HEK293T (cell line): Measurements from ENCODE around the gene DSCAM.

Source experiments
- CTCF ChIA-PET: fragments of 350-600 bp; formaldehyde crosslinking; extraction: SDS; loops from one replicate; lab custom pipeline; 2021; ENCODE audit warnings: antibody characterized with exemption, inconsistent platforms; lab: Yijun Ruan, JAX
- POLR2A ChIA-PET: fragments of 350-600 bp; formaldehyde crosslinking; extraction: SDS; loops from one replicate; lab custom pipeline; 2020; ENCODE audit warnings: antibody characterized with exemption, inconsistent platforms; lab: Yijun Ruan, JAX
- DNase-seq: peaks from one replicate; pipeline ENCODE4 v3.0.0; 2012; ENCODE audit warnings: mixed read lengths; ENCODE audit errors: extremely low spot score
- ARNT ChIP-seq: fragments of 450-650 bp; IDR thresholded peaks from 2 replicates; pipeline ENCODE4 v1.6.1; 2017; ENCODE audit warnings: mild to moderate bottlenecking
- BHLHE40 ChIP-seq: fragments of 450-650 bp; IDR thresholded peaks from 2 replicates; pipeline ENCODE4 v1.6.1; 2016; ENCODE audit warnings: mild to moderate bottlenecking, moderate library complexity, borderline replicate concordance
- CTBP1 ChIP-seq: fragments of 450-650 bp; IDR thresholded peaks from 2 replicates; pipeline ENCODE4 v1.6.1; 2016; ENCODE audit warnings: borderline replicate concordance
- ELF4 ChIP-seq: fragments of 450-650 bp; IDR thresholded peaks from 2 replicates; pipeline ENCODE4 v1.6.1; 2017; ENCODE audit warnings: antibody characterized with exemption
- FOXA1 ChIP-seq: fragments of 450-650 bp; IDR thresholded peaks from 2 replicates; pipeline ENCODE4 v1.6.1; 2016; ENCODE audit warnings: mild to moderate bottlenecking
- FOXK2 ChIP-seq: fragments of 450-650 bp; IDR thresholded peaks from 2 replicates; pipeline ENCODE4 v1.6.1; 2016; ENCODE audit warnings: mild to moderate bottlenecking
- FOXM1 ChIP-seq: fragments of 450-650 bp; IDR thresholded peaks from 2 replicates; pipeline ENCODE4 v1.6.1; 2017; ENCODE audit warnings: mild to moderate bottlenecking, borderline replicate concordance
- HDGF ChIP-seq: fragments of 450-650 bp; IDR thresholded peaks from 2 replicates; pipeline ENCODE4 v1.6.1; 2017; ENCODE audit warnings: antibody characterized with exemption, borderline replicate concordance
- L3MBTL2 ChIP-seq: fragments of 450-650 bp; conservative IDR thresholded peaks from 2 replicates; pipeline ENCODE4 v1.6.1; 2016; ENCODE audit warnings: mild to moderate bottlenecking
- LEF1 ChIP-seq: fragments of 450-650 bp; IDR thresholded peaks from 2 replicates; pipeline ENCODE4 v1.6.1; 2017; ENCODE audit warnings: mild to moderate bottlenecking, borderline replicate concordance
- NFRKB ChIP-seq: fragments of 450-650 bp; IDR thresholded peaks from 2 replicates; pipeline ENCODE4 v1.6.1; 2016; ENCODE audit warnings: mild to moderate bottlenecking, moderate library complexity
- PKNOX1 ChIP-seq: fragments of 450-650 bp; IDR thresholded peaks from 2 replicates; pipeline ENCODE4 v1.6.1; 2016
- SP1 ChIP-seq: fragments of 450-650 bp; IDR thresholded peaks from 2 replicates; pipeline ENCODE4 v1.6.1; 2017
- SUZ12 ChIP-seq: fragments of 450-650 bp; IDR thresholded peaks from 2 replicates; pipeline ENCODE4 v1.6.1; 2016; ENCODE audit warnings: mild to moderate bottlenecking
- TARDBP ChIP-seq: fragments of 450-650 bp; IDR thresholded peaks from 2 replicates; pipeline ENCODE4 v1.6.1; 2016
- ZNF384 ChIP-seq: fragments of 450-650 bp; IDR thresholded peaks from 2 replicates; pipeline ENCODE4 v1.6.1; 2016

DSCAM gene

GRCh38 chr21:40051801-40052200 lies 795.2 kb downstream of the DSCAM start:
- no peak for DNase-seq
- TF ChIP-seq FOXK2 (no peak), NFRKB (no peak), SP1 (no peak), BHLHE40 (no peak), FOXM1 (no peak), FOXA1 (no peak), HDGF (no peak), L3MBTL2 (no peak), SUZ12 (no peak), CTBP1 (no peak), LEF1 (no peak), ZNF384 (no peak), PKNOX1 (no peak), ELF4 (no peak), TARDBP (no peak), ARNT (no peak)
- ChIA-PET CTCF (no interaction called here), POLR2A (no interaction called here)

GRCh38 chr21:40049931-40050290 lies 797.0 kb downstream of the DSCAM start:
- POLR2A ChIA-PET, result no interaction called here
- no peak for DNase-seq
- CTCF ChIA-PET, result no interaction called here
- TF ChIP-seq NFRKB (no peak), CTBP1 (no peak), ARNT (no peak), SUZ12 (no peak), FOXA1 (no peak), ZNF384 (no peak), FOXK2 (no peak), TARDBP (no peak), FOXM1 (no peak), LEF1 (no peak), SP1 (no peak)

DNA sequence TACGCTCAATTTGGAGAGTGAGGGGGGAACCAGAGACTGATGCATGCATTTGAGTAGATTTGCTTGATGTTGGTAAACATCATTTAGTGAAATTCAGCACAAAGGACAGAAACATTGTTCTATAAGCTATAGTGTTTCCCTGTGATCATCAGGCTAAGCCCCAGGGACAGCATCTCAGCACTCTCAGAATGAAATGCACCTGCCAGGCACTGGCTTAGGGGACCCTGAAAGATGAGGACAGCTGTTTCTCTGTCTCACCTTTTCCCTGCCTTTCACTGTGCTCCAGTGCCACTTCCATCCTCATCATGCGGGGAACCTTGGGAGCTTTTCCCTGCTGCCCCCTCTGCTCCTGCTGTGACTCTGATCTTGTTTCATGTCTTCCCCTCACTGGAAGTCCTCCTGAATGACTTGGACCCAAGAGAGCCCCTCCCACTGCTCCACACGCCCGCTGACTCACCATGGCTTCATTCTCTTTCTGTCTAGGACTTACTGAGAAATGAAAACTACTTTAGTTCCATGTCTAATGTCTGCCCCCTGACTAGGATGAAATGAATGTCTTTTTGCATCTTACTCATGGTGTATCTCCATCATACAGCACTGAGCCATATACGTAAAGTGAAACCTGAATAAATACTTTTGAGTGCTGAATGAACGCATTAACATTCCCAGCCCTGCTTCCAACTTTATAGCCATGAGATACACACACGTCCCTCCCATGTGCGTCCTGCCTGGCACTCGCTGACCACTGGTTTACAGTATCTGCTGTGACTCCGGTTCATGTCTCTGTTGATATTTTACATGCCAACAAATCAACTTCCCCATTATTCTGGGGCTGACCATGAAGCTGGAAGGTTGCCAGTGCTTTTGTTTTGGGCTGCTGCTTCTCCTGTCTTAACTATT lies 797.7 kb downstream of the DSCAM start:
- ChIA-PET CTCF (no interaction called here), POLR2A (no interaction called here)
- no peak for TF ChIP-seq ELF4
- TF ChIP-seq CTBP1, result no peak
- no peak for DNase-seq

GRCh38 chr21:40047993-40048730 lies 798.8 kb downstream of the DSCAM start:
- ChIA-PET CTCF (no interaction called here), POLR2A (no interaction called here)
- no peak for DNase-seq
- TF ChIP-seq NFRKB, result no peak
- no peak for TF ChIP-seq BHLHE40
- TF ChIP-seq LEF1, result no peak
- TF ChIP-seq TARDBP, result no peak
- TF ChIP-seq HDGF, result no peak
- no peak for TF ChIP-seq FOXM1

GRCh38 chr21:40047211-40047610 lies 799.7 kb downstream of the DSCAM start:
- TF ChIP-seq L3MBTL2 (no peak), HDGF (no peak), FOXM1 (no peak), PKNOX1 (no peak), SP1 (no peak), BHLHE40 (no peak), LEF1 (no peak)
- POLR2A ChIA-PET, result no interaction called here
- CTCF ChIA-PET, result no interaction called here
- DNase-seq, result no peak

- DNase-seq, result no peak
- no peak for TF ChIP-seq ELF4
- TF ChIP-seq TARDBP, result no peak
- no peak for TF ChIP-seq CTBP1
- TF ChIP-seq PKNOX1, result no peak
- TF ChIP-seq ARNT, result no peak
- no peak for TF ChIP-seq SP1
- no peak for TF ChIP-seq LEF1
- no peak for TF ChIP-seq SUZ12
- TF ChIP-seq NFRKB, result no peak
- TF ChIP-seq BHLHE40, result no peak
- TF ChIP-seq ZNF384, result no peak
- TF ChIP-seq FOXM1, result no peak
- TF ChIP-seq HDGF, result no peak
- TF ChIP-seq FOXK2, result no peak
- no peak for TF ChIP-seq FOXA1
- no peak for TF ChIP-seq L3MBTL2
- ChIA-PET POLR2A (no interaction called here), CTCF (no interaction called here)
Measured at GRCh38 chr21:40043866-40044265, 803.1 kb downstream of the DSCAM start.
